ENCODE data around the gene MYLK4.

DNA sequence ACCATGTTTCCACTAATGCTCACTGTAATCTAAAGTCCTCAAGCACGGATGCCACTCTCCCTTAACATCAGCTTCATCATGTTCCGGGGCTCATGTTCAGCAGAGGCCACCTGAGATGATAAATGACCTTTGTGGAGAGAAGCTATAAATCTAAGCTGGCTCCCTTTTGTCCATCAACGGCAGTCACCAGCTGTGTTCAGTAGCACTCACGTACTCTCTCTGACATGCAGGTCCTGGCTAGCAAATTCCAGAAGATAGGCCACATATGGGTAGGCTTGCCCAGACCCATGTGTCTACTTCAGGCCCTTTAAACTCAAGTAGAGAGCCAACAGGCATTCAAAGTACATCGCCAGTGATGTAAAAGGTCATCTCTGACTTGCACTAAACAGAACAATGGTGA, 38.6 kb downstream of the MYLK4 start:
- TF ChIP-seq CTCF (IDR thresholded peaks at IDR 0.05; ENCODE audit: insufficient read depth, low read depth, low read length) (no peak), EZH2 (IDR thresholded peaks at IDR 0.05; ENCODE audit: insufficient read depth, low read length) (no peak)

Data from astrocyte (in vitro differentiated cells and primary cell).